Fibroblast of the aortic adventitia (primary cell): ENCODE data around the gene OGFOD3. TPM values are rescaled to one million over a fixed set of nuclear protein-coding genes. Genes with fewer than 3 reads are reported as not detected.
A peak's percentile ranks its signal among the peaks of the same experiment; 100 is the strongest.

ENCODE experiments used
- DNase-seq: peaks from one replicate; pipeline ENCODE4 v3.0.0-alpha.2; 2010; ENCODE audit warnings: low read depth
- H3K4me3 ChIP-seq: 2 replicates; pipeline ENCODE4 v1.5.1; 2011; ENCODE audit warnings: low read depth, mild to moderate bottlenecking, control low read depth, low read length, moderate library complexity
- total RNA-seq: library from RNA; depleted of rRNA; stranded (reverse); fragments of >200 nt; gene quantifications from 2 replicates; pipeline ENCODE4 v1.2.3, GENCODE V29; 2012; ENCODE audit warnings: low replicate concordance
- TF ChIP-seq, protein P1 (sequence below): IDR thresholded peaks from 2 replicates; pipeline ENCODE4 v1.5.1; 2011; ENCODE audit warnings: mild to moderate bottlenecking, low read length, control low read depth, inconsistent platforms; ENCODE audit not compliant: insufficient read depth

Gene OGFOD3
- total RNA-seq, 1 donor: 18.7 TPM

DNA sequence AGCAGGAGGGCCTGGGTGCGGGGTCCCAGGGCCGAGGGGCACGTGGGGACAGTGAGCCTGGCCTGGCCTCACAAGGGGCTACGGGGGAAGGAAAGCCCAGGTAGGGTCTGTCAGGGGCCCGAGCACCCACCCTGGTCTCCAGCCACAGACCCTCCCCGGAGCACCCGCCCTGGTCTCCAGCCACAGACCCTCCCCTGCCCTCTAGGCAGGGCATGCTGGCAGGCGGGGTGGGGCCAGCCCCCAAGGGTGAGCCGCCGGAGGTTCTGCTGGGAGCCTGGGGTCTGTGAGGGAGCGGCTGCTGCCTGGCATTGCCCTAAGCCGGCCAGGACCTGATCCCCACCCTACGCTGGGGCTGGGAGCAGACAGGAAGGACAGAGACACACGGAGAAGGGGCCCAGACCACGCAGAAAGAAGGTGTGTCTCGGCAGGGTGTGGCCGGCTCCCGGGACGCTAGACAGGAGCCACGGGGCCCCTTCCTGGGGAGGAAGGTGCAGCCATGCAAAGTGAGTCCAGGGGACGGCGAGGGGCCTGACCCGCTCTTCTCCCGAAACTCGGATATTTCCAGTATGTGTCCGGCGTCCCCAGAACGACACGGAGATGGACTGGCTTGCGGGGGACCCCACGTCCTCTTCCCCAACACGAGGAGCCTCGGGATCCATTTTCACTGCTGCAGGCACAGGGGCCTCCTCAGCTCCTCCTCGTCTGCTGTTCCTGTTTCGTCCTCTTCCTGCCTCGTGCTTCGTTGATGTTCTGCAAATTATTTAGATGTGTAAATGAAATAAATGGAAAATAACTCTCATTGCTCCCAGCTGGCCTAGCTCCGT, 31.3 kb downstream of the OGFOD3 start:
- TF ChIP-seq, protein P1, sequence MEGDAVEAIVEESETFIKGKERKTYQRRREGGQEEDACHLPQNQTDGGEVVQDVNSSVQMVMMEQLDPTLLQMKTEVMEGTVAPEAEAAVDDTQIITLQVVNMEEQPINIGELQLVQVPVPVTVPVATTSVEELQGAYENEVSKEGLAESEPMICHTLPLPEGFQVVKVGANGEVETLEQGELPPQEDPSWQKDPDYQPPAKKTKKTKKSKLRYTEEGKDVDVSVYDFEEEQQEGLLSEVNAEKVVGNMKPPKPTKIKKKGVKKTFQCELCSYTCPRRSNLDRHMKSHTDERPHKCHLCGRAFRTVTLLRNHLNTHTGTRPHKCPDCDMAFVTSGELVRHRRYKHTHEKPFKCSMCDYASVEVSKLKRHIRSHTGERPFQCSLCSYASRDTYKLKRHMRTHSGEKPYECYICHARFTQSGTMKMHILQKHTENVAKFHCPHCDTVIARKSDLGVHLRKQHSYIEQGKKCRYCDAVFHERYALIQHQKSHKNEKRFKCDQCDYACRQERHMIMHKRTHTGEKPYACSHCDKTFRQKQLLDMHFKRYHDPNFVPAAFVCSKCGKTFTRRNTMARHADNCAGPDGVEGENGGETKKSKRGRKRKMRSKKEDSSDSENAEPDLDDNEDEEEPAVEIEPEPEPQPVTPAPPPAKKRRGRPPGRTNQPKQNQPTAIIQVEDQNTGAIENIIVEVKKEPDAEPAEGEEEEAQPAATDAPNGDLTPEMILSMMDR: no peak
- no peak overlapping the region for H3K4me3 ChIP-seq
- DNase-seq: no peak

DNA sequence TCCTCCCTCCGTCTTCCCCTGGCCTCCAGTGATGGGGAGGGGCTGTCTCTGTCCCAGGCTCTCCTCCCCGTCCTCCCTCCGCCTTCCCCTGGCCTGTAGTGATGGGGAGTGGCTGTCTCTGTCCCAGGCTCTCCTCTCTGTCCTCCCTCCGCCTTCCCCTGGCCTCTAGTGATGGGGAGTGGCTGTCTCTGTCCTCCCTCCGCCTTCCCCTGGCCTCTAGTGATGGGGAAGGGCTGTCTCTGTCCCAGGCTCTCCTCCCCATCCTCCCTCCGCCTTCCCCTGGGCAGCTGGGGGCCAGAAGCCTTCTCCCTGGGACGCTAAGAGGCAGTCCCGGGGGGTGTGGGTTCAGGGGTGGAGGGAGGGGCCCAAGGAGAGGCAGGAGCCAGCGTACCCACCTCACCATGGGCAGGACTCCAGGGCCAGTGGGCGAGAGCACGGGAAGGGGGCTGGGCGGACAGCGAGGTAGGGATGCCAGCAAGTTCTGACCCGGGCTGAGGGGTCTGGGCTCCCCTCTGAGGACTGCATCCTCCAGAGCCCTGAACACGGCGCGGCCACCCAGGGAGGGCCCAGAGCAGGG, 32.0 kb downstream of the OGFOD3 start:
- TF ChIP-seq, protein P1: no peak
- no peak for DNase-seq
- H3K4me3 ChIP-seq: no peak overlapping the region

DNA sequence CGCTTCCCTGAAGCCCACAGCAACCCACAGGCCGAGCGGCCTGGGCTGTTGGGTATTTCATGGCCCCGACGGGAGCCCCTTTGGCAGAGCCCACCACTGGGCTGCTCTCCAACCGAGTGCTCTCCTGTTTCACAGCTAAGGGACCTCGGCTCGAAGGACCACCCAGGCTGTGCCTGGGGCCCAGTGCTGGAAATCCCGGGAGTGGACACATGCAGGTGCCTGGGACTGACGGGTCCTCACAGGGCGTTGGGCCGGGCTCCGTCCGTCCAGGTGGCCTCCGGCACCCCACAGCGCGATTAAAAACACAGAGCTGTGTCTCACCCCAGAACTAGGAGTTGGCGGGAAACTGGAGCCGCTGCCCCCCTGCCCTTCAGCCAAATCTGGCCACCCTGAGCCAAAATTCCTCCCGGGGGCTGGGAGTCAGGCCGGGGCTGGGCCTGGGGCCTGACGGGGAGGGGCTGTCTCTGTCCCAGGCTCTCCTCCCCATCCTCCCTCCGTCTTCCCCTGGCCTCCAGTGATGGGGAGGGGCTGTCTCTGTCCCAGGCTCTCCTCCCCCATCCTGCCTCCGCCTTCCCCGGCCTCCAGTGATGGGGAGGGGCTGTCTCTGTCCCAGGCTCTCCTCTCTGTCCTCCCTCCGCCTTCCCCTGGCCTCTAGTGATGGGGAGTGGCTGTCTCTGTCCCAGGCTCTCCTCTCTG, 32.7 kb downstream of the OGFOD3 start:
- TF ChIP-seq, protein P1: no peak
- DNase-seq: no peak
- H3K4me3 ChIP-seq: no peak overlapping the region

DNA sequence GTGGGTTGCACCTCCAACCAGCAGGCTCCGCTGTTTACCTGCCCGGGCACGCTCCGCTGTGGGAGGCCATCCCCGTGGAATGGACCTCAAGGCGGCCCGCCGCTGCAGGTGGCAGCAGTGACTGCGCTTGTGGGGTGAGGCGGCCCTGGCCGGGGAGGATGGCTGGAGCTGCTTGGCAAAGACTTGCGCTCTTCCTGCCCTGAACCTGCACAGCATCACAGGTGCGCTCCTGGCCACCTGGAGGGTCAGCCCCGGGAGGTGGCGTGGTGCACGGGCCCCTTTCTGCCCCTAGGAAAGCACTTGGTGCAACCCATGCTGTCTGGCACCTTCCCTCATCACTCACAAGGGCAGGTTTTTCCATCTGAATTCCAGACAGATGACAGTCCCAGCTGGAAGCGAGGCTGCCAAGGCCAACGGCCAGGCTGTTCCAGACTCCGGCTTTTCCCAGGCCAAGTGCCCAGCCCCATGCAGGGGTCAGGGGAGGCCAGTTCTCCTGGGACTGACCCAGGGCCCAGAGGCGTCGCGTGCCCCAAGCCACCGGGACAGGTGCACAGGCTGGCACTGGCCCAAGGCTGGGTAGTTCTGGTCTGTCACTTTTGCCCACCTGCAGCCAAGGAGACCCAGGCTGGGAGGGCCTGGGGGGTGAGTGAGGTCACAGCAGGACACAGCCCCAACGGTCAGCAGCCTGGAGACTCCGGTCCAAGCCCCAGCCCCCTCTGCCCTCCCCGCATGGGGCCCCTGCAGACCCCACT, 33.5 kb downstream of the OGFOD3 start:
- DNase-seq: peak; percentile 38
- TF ChIP-seq, protein P1: no peak
- no peak overlapping the region for H3K4me3 ChIP-seq

DNA sequence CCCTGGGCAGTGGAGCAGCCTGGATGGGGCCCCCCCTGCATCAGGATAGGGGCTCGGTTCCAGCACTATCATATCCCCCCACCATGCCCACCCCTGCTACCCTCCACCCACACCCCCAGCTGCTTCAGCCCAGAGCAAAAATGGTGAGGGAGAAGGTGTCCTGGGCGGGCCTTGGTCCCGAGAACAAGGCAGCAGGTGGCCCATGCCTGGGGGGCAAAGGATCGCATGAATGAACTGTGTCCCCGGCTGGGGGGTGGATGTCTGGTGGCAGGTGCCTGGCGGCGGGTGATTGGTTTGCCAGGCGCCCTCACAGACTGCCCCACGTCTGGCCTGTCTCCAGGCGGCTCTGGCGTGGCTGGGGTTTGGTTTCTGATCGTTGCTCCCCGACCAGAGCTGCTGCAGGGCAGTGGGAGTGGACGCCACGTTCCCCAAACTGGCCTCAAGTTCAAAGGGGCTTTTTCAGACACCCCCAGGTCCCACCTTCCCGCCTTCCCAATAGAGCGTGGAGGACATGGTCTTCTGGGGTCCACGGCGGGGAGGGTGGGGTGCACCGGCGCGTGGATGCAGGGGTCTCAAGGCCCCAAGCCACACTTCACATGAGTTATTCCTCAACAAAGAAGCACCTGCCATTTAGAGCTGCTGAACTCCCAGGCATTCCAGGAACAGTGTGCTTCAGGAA, 34.2 kb downstream of the OGFOD3 start:
- no peak for DNase-seq
- H3K4me3 ChIP-seq: no peak overlapping the region
- TF ChIP-seq, protein P1: no peak

DNA sequence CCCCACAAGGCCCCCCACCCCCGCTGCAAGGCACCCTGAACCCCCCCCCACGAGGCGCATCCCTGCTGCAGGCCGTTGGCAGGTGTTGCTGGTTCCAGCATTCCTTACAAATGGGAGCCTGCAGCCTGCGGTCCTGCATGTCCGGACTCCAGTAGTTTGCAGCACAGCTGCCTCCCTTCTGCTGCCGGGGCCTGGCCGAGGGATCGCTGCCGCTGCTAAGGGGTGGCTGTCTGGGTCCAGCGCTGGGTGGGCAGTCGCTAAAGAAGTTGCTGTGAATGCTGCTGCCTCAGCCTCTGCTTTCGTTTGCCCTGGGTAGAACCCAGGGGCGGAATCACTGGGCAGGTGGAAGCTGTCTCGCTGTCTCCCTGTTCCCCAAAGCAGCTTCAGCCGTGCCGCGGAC, 35.0 kb downstream of the OGFOD3 start:
- TF ChIP-seq, protein P1: no peak

More for the DNA sequence above, 35.0 kb downstream of the OGFOD3 start:
- no peak overlapping the region for H3K4me3 ChIP-seq
- DNase-seq: no peak
